HepG2 (cell line): ENCODE data around the gene OVCH2. TPM values are rescaled to one million over a fixed set of nuclear protein-coding genes. Genes with fewer than 3 reads are reported as not detected.
A peak's percentile ranks its signal among the peaks of the same experiment; 100 is the strongest.
"Not testable (repeated sequence)": the region's sequence is repeated elsewhere in the genome, so short reads cannot be mapped to it uniquely, and the experiment has no call there.

ENCODE experiments used
- ATAC-seq: fragments of 200-7000 bp; cut with Tn5 transposase; 3 replicates; pipeline ENCODE4 v1.9.1; 2020; ENCODE audit warnings: mild to moderate bottlenecking, moderate library complexity
- BruUV-seq: library from RNA; stranded (reverse); fragments of 400-500 nt; replicated peaks from 2 replicates; lab custom pipeline; 2021; lab: Mats Ljungman, UMichigan
- CTCF ChIA-PET: fragments of 300-600 bp; formaldehyde crosslinking; extraction: SDS; loops from one replicate; lab custom pipeline; 2021; ENCODE audit warnings: low total read pairs, inconsistent platforms, low intra/inter-chr PET ratio; lab: Yijun Ruan, JAX
- POLR2A ChIA-PET: fragments of 350-600 bp; sonication (Branson Sonifier 250); formaldehyde crosslinking; loops from one replicate; lab custom pipeline; 2020; ENCODE audit warnings: antibody characterized with exemption, inconsistent platforms; lab: Yijun Ruan, JAX
- DNase-seq: peaks from one replicate; pipeline ENCODE4 v3.0.0-alpha.2; 2015; ENCODE audit warnings: low spot score
- FAIRE-seq: peaks from 3 replicates; lab custom pipeline; 2011; peaks lifted over from hg19 to GRCh38; lab: Jason Lieb, UNC
- H2AFZ ChIP-seq: one replicate; pipeline ENCODE4 v1.6.1; 2011; ENCODE audit warnings: low read length, inconsistent platforms
- H3K27ac ChIP-seq: fragments of 300-600 bp; 3 replicates; pipeline ENCODE4 v1.8.0; 2011; ENCODE audit warnings: mixed run types, mild to moderate bottlenecking, mixed read lengths, low read length, inconsistent platforms; ENCODE audit not compliant: insufficient read depth; ENCODE audit errors: extremely low read length
- H3K27me3 ChIP-seq, 2 experiments: fragments of 200-600 bp in 1 of 2; 2 replicates in 1 of 2; 3 replicates in 1 of 2; pipeline versions ENCODE4 v1.6.0 to v1.8.0; 2011; ENCODE audit warnings: low read length in 2 of 2, mild to moderate bottlenecking in 2 of 2, moderate library complexity in 2 of 2, inconsistent platforms in 1 of 2; ENCODE audit not compliant: insufficient read depth in 2 of 2, control insufficient read depth in 1 of 2
- H3K36me3 ChIP-seq, 2 experiments: fragments of 200-600 bp in 1 of 2; replicated peaks in 1 of 2; 2 replicates in 1 of 2; 3 replicates in 1 of 2; pipeline versions ENCODE4 v1.5.1 to v1.8.0; 2011; ENCODE audit warnings: low read length in 2 of 2, inconsistent platforms in 1 of 2; ENCODE audit not compliant: insufficient read depth in 2 of 2, control insufficient read depth in 1 of 2
- H3K4me1 ChIP-seq: 2 replicates; pipeline ENCODE4 v1.5.1; 2012; ENCODE audit warnings: low read length, inconsistent platforms; ENCODE audit not compliant: insufficient read depth
- H3K4me2 ChIP-seq: 2 replicates; pipeline ENCODE4 v1.6.0; 2011; ENCODE audit warnings: low read depth, low read length, inconsistent platforms
- H3K4me3 ChIP-seq, 3 experiments: fragments of 200-600 bp in 1 of 3; sonication (generic), shearing (Covaris generic) in 1 of 3; replicated peaks in 1 of 3; 2 replicates each; pipeline ENCODE4 v1.5.1; 2011 to 2016; ENCODE audit warnings: low read length in 3 of 3, inconsistent platforms in 2 of 3, low read depth in 2 of 3, mild to moderate bottlenecking in 2 of 3, control low read depth in 1 of 3, mixed read lengths in 1 of 3; ENCODE audit not compliant: insufficient read depth in 1 of 3
- H3K79me2 ChIP-seq: one replicate; pipeline ENCODE4 v1.6.1; 2011; ENCODE audit warnings: low read length, inconsistent platforms; ENCODE audit not compliant: insufficient read depth
- H3K9ac ChIP-seq: 2 replicates; pipeline ENCODE4 v1.6.0; 2011; ENCODE audit warnings: mild to moderate bottlenecking, low read depth, low read length, inconsistent platforms; ENCODE audit not compliant: insufficient read depth
- H3K9me3 ChIP-seq: 2 replicates; pipeline ENCODE4 v1.5.1; 2012; ENCODE audit warnings: mild to moderate bottlenecking, low read length
- H4K20me1 ChIP-seq: 2 replicates; pipeline ENCODE4 v1.6.0; 2011; ENCODE audit warnings: inconsistent platforms, mild to moderate bottlenecking, low read length, moderate library complexity; ENCODE audit not compliant: insufficient read depth
- CEBPB ChIP-seq: IDR thresholded peaks from 2 replicates; pipeline ENCODE4 v1.6.1; 2011; ENCODE audit warnings: low read depth, low read length, improper control_type of control experiment, borderline replicate concordance
- KDM3A ChIP-seq: IDR thresholded peaks from 2 replicates; pipeline ENCODE4 v1.6.1; 2018; ENCODE audit warnings: low read depth, missing compliant biosample characterization
- RNF219 ChIP-seq: sonication (generic); formaldehyde crosslinking; IDR thresholded peaks from 2 replicates; pipeline ENCODE4 v1.5.0; 2020; ENCODE audit warnings: mild to moderate bottlenecking, missing genetic modification reagents
- ZBTB42 ChIP-seq: sonication (generic); formaldehyde crosslinking; IDR thresholded peaks from 2 replicates; pipeline ENCODE4 v1.5.0; 2020; ENCODE audit warnings: mild to moderate bottlenecking, missing genetic modification reagents
- ZBTB44 ChIP-seq: sonication (generic); formaldehyde crosslinking; IDR thresholded peaks from 2 replicates; pipeline ENCODE4 v1.4.0; 2020; ENCODE audit warnings: missing genetic modification reagents
- ZNF546 ChIP-seq: sonication (generic); formaldehyde crosslinking; conservative IDR thresholded peaks from 2 replicates; pipeline ENCODE4 v1.8.1; 2023; ENCODE audit warnings: mild to moderate bottlenecking, missing genetic modification reagents
- WGBS: methylation state at CpG from one replicate; pipeline ENCODE4 v1.1.6; 2017; ENCODE audit warnings: low lambda C conversion rate; 5-methylcytosine and 5-hydroxymethylcytosine counted together
- in situ Hi-C: cut with HindIII; loops from 2 replicates; pipeline ENCODE4 v1.10.0; 2017; ENCODE audit warnings: low pct_unique_long_range_greater_than_20kb; ENCODE audit not compliant: extremely low pct_ligation_motif_present
- intact Hi-C: fragments of 100-400 bp; cut with micrococcal nuclease; formaldehyde crosslinking; loops from one replicate; pipeline ENCODE4 v1.10.0; 2022; ENCODE audit not compliant: unreplicated experiment
- polyA plus RNA-seq, 8 experiments: library from polyadenylated mRNA; depleted of rRNA in 3 of 8; stranded (reverse) in 7 of 8; unstranded in 1 of 8; fragments of >200 nt; fragmentation: Illumina TruSeq in 4 of 8; extraction: Trizol in 4 of 8; gene quantifications; 2 replicates each; pipeline versions ENCODE4 v1.2.1 to v1.2.3, GENCODE V29; 2011 to 2016; ENCODE audit warnings: low read depth in 4 of 8, missing spikeins in 1 of 8, mixed read lengths in 1 of 8; ENCODE audit not compliant: insufficient read depth in 1 of 8
- total RNA-seq, 5 experiments: library from RNA; depleted of rRNA; stranded (reverse); fragments of >200 nt; fragmentation: Illumina TruSeq; extraction: Trizol; gene quantifications; 2 replicates each; pipeline ENCODE4 v1.2.3, GENCODE V29; 2016; ENCODE audit warnings: low read depth in 1 of 5

OVCH2 gene
- total and polyA plus RNA-seq, 2 of the 13 experiments (the other 11 are each of a cell fraction or from before 2014, with no cell fraction given): not detected

GRCh38 chr11:7706377-7706776 lies at the start of gene OVCH2 (continued):
- TF ChIP-seq ZBTB44 (CRISPR knock-in tag) (no peak), ZBTB42 (CRISPR knock-in tag) (no peak), ZNF546 (CRISPR knock-in tag) (no peak), RNF219 (CRISPR knock-in tag) (no peak)
- TF ChIP-seq, all 625 proteins: peak for 0

GRCh38 chr11:7749456-7749855 lies 43.2 kb upstream of the OVCH2 start:
- in situ Hi-C loops: no loop called here
- Histone ChIP-seq H3K36me3 (no peaks in the 10 kb centered on the region), H3K27ac (no peak overlapping the region), H3K4me2 (no peak overlapping the region), H4K20me1 (no peaks in the 10 kb centered on the region), H3K79me2 (no peaks in the 10 kb centered on the region), H3K4me1 (no peaks in the 10 kb centered on the region), H3K9me3 (no peaks in the 10 kb centered on the region), H2AFZ (no peak overlapping the region), H3K4me3 (no peak overlapping the region), H3K27me3 (no peaks in the 10 kb centered on the region; a peak in 1 of 5 replicates), H3K9ac (no peak overlapping the region)
- no TSS peak for BruUV-seq
- FAIRE-seq (no peak), DNase-seq (no peak), ATAC-seq (no peak)
- intact Hi-C loops: no loop called here
- CTCF ChIA-PET: no interaction called here
- 22% methylated on average over 2 of the region's 2 CpGs for WGBS
- POLR2A ChIA-PET: no interaction called here
- TF ChIP-seq KDM3A (no peak), CEBPB (peak; percentile 43)

- H3K36me3 ChIP-seq, H3K27ac ChIP-seq, H3K4me2 ChIP-seq, POLR2A ChIA-PET, CTCF ChIA-PET, H4K20me1 ChIP-seq, H2AFZ ChIP-seq, intact Hi-C loops, ATAC-seq, H3K9ac ChIP-seq, BruUV-seq, H3K4me3 ChIP-seq, in situ Hi-C loops, H3K9me3 ChIP-seq, H3K79me2 ChIP-seq, FAIRE-seq, DNase-seq, H3K4me1 ChIP-seq, H3K27me3 ChIP-seq: not testable (repeated sequence)
- no CpG with 5 or more reads among the region's 14 CpGs for WGBS
These were observed 28.5 kb upstream of the OVCH2 start for GRCh38 chr11:7734767-7735166.
